ENCODE data around the gene TXNRD2. TPM values are rescaled to one million over a fixed set of nuclear protein-coding genes. Genes with fewer than 3 reads are reported as not detected.

Gene TXNRD2
- total RNA-seq, 1 donor from 2014 or later = 11.7 TPM

GRCh38 chr22:19979712-19980493 lies 38.3 kb upstream of the TXNRD2 start:
- no peak for ATAC-seq

- ATAC-seq = no peak
Measured at GRCh38 chr22:19978748-19979147, 37.1 kb upstream of the TXNRD2 start.

- no peak for ATAC-seq
Measured at GRCh38 chr22:19977296-19978243, 36.0 kb upstream of the TXNRD2 start.

GRCh38 chr22:19976671-19977070 lies 35.1 kb upstream of the TXNRD2 start:
- no peak for ATAC-seq

- ATAC-seq = no peak
Measured at GRCh38 chr22:19975707-19976035, 34.1 kb upstream of the TXNRD2 start.

- ATAC-seq = no peak
Measured at GRCh38 chr22:19974935-19975706, 33.5 kb upstream of the TXNRD2 start.

- no peak for ATAC-seq
Measured at GRCh38 chr22:19974268-19974861, 32.7 kb upstream of the TXNRD2 start.

- ATAC-seq = no peak
Measured at GRCh38 chr22:19973551-19974267, 32.1 kb upstream of the TXNRD2 start.

GRCh38 chr22:19972652-19973550 lies 31.3 kb upstream of the TXNRD2 start:
- no peak for ATAC-seq

GRCh38 chr22:19972251-19972650 lies 30.6 kb upstream of the TXNRD2 start:
- ATAC-seq = no peak

GRCh38 chr22:19971276-19972124 lies 29.9 kb upstream of the TXNRD2 start:
- peak; percentile 0 for ATAC-seq

- ATAC-seq = peak; percentile 56
Measured at GRCh38 chr22:19970479-19971275, 29.1 kb upstream of the TXNRD2 start.

GRCh38 chr22:19970031-19970478 lies 28.4 kb upstream of the TXNRD2 start:
- ATAC-seq = peak; percentile 0

GRCh38 chr22:19969141-19969928 lies 27.7 kb upstream of the TXNRD2 start:
- ATAC-seq = no peak

- ATAC-seq = no peak
Measured at GRCh38 chr22:19968450-19968891, 26.9 kb upstream of the TXNRD2 start.

- ATAC-seq = no peak
Measured at GRCh38 chr22:19967850-19968449, 26.3 kb upstream of the TXNRD2 start.

All from esophagus mucosa (tissue), 1 donor.